ENCODE measurements around the gene UBE2H. TPM values are rescaled to one million over a fixed set of nuclear protein-coding genes. Genes with fewer than 3 reads are reported as not detected.

UBE2H gene
- total RNA-seq, 1 donor = 59.5 TPM

- no peak for TF ChIP-seq CTCF (IDR thresholded peaks at IDR 0.05; ENCODE audit: insufficient read depth, low read length)
- no peak for DNase-seq (ENCODE audit: low read depth)
- H3K4me3 ChIP-seq (ENCODE audit: low read depth, low read length) = no peak overlapping the region
Measured at GRCh38 chr7:129924602-129925001, 28.2 kb downstream of the UBE2H start.

GRCh38 chr7:129923709-129924108 is 29.1 kb downstream of the UBE2H start:
- no peak for TF ChIP-seq CTCF (IDR thresholded peaks at IDR 0.05; ENCODE audit: insufficient read depth, low read length)
- DNase-seq (ENCODE audit: low read depth) = peak; percentile 90
- H3K4me3 ChIP-seq (ENCODE audit: low read depth, low read length) = no peak overlapping the region

- H3K4me3 ChIP-seq (ENCODE audit: low read depth, low read length) = no peak overlapping the region
- no peak for TF ChIP-seq CTCF (IDR thresholded peaks at IDR 0.05; ENCODE audit: insufficient read depth, low read length)
- no peak for DNase-seq (ENCODE audit: low read depth)
Measured at GRCh38 chr7:129919492-129919891, 33.3 kb downstream of the UBE2H start.

- no peak overlapping the region for H3K4me3 ChIP-seq (ENCODE audit: low read depth, low read length)
- TF ChIP-seq CTCF (IDR thresholded peaks at IDR 0.05; ENCODE audit: insufficient read depth, low read length) = no peak
- DNase-seq (ENCODE audit: low read depth) = no peak
Measured at GRCh38 chr7:129918922-129919321, 33.8 kb downstream of the UBE2H start.

GRCh38 chr7:129917934-129918333 is 34.8 kb downstream of the UBE2H start:
- no peak for TF ChIP-seq CTCF (IDR thresholded peaks at IDR 0.05; ENCODE audit: insufficient read depth, low read length)
- H3K4me3 ChIP-seq (ENCODE audit: low read depth, low read length) = no peak overlapping the region
- DNase-seq (ENCODE audit: low read depth) = no peak

- TF ChIP-seq CTCF (IDR thresholded peaks at IDR 0.05; ENCODE audit: insufficient read depth, low read length) = no peak
- H3K4me3 ChIP-seq (ENCODE audit: low read depth, low read length) = no peak overlapping the region
- DNase-seq (ENCODE audit: low read depth) = peak; percentile 34
Measured at GRCh38 chr7:129914536-129915272, 38.1 kb downstream of the UBE2H start.

- H3K4me3 ChIP-seq (ENCODE audit: low read depth, low read length) = no peak overlapping the region
- no peak for TF ChIP-seq CTCF (IDR thresholded peaks at IDR 0.05; ENCODE audit: insufficient read depth, low read length)
- no peak for DNase-seq (ENCODE audit: low read depth)
Measured at GRCh38 chr7:129913428-129913827, 39.3 kb downstream of the UBE2H start.

Data from fibroblast of the aortic adventitia (primary cell).